ENCODE measurements around the gene NIPAL3.

Gene NIPAL3

GRCh38 chr1:24392982-24393650 is 22.5 kb upstream of the NIPAL3 start:
- no peak overlapping the region for H3K4me3 ChIP-seq (ENCODE audit: low read depth, low read length)
- CTCF ChIA-PET: interaction anchor here (0.5 to 13.5 kb wide), 40 partner anchors 9 to 440 kb away, joined by 3 to 847 read pairs (median 6); partner anchors contain the start of genes IFNLR1, NIPAL3 and STPG1
- POLR2A ChIA-PET: interaction anchor here (1.2 kb wide), 1 partner anchor 25 kb away, joined by 3 read pairs; no protein-coding TSS in a partner anchor
- DNase-seq (ENCODE audit: low read depth, low spot score): no peak
- TF ChIP-seq CTCF (IDR thresholded peaks at IDR 0.05; ENCODE audit: insufficient read depth, low read length, missing control alignments): no peak

- H3K4me3 ChIP-seq (ENCODE audit: low read depth, low read length): no peak overlapping the region
- no peak for TF ChIP-seq CTCF (IDR thresholded peaks at IDR 0.05; ENCODE audit: insufficient read depth, low read length, missing control alignments)
- CTCF ChIA-PET: interaction anchor here (0.5 to 13.5 kb wide), 31 partner anchors 13 to 441 kb away, joined by 3 to 847 read pairs (median 7); partner anchors contain the start of genes IFNLR1, NIPAL3 and STPG1
- no peak for DNase-seq (ENCODE audit: low read depth, low spot score)
- POLR2A ChIA-PET: interaction anchor here (0.5 to 0.9 kb wide), 5 partner anchors 16 to 195 kb away, joined by 3 to 4 read pairs (median 3); no protein-coding TSS in a partner anchor
Observed at GRCh38 chr1:24393892-24394291, 21.7 kb upstream of the NIPAL3 start.

DNA sequence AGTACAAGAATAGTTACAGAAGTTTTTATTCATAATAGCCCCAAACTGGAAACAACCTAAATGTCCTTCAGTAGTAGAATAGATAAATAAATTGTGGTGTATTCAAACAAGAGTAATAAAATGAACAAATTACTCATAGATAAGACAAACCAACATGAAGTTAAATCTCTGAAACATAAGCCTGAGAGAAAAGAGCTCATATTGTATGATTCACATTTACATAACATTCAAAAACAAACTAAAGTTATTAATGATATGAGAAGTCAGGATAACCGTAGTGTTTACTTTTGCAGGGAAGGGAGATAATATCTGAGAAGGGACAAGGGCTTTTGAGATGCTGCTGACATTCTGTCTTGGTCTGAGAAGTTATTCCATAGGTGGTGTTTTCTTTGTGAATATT is 15.5 kb upstream of the NIPAL3 start:
- no peak for TF ChIP-seq CTCF (IDR thresholded peaks at IDR 0.05; ENCODE audit: insufficient read depth, low read length, missing control alignments)
- POLR2A ChIA-PET: interaction anchor here (0.7 to 1.2 kb wide), 2 partner anchors 9 to 17 kb away, joined by 3 read pairs; no protein-coding TSS in a partner anchor
- no peak overlapping the region for H3K4me3 ChIP-seq (ENCODE audit: low read depth, low read length)
- no peak for DNase-seq (ENCODE audit: low read depth, low spot score)
- CTCF ChIA-PET: interaction anchor here (0.8 to 14.4 kb wide), 5 partner anchors 8 to 201 kb away, joined by 3 to 847 read pairs (median 7); partner anchors contain the start of gene NIPAL3

DNA sequence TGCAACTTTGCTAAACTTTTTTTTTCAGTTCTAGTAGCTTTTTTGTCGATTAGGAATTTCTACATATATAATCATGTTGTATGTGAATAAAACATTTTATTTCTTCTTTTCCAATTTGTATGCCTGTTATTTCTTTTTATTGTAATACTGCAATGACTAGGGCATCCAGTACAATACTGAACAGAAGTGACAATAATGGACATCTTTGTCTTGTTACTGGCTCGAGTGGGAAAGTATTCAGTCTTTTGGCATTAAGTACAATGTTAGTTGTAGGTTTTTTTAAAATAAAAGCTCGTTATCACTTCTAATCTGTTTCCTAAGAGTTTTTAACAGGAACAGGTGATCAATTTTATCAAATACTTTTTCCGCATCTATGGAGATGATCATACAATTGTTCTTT is 11.8 kb upstream of the NIPAL3 start:
- TF ChIP-seq CTCF (IDR thresholded peaks at IDR 0.05; ENCODE audit: insufficient read depth, low read length, missing control alignments): no peak

DNA sequence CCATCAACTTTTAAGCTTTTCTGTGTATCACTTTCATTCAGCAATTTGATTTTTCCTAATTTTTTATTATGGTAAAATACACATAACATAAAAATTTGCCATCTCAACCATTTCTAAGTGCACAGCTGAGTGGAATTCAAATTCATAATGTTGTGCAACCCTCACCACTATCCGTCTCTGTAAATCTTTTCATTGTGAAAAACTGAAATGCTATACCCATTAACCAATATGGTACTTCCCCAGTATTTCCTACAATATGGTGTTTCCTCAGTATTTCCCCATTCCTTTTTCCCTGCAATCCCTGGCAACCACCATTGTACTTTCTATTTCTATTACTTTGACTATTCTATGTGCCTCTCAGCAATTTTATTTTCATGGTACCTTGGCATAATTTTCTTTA is 8.8 kb upstream of the NIPAL3 start:
- H3K4me3 ChIP-seq (ENCODE audit: low read depth, low read length): no peak overlapping the region
- POLR2A ChIA-PET: no interaction called here
- CTCF ChIA-PET: interaction anchor here (6.6 to 14.4 kb wide), 3 partner anchors 9 to 207 kb away, joined by 42 to 154 read pairs (median 140); partner anchors contain the start of gene NIPAL3
- no peak for TF ChIP-seq CTCF (IDR thresholded peaks at IDR 0.05; ENCODE audit: insufficient read depth, low read length, missing control alignments)
- DNase-seq (ENCODE audit: low read depth, low spot score): no peak

More for the DNA sequence above, 11.8 kb upstream of the NIPAL3 start:
- H3K4me3 ChIP-seq (ENCODE audit: low read depth, low read length): no peak overlapping the region
- CTCF ChIA-PET: interaction anchor here (0.9 to 14.4 kb wide), 5 partner anchors 11 to 283 kb away, joined by 3 to 140 read pairs (median 7); partner anchors contain the start of gene NIPAL3
- DNase-seq (ENCODE audit: low read depth, low spot score): no peak
- POLR2A ChIA-PET: no interaction called here

GRCh38 chr1:24409535-24409934 is 6.1 kb upstream of the NIPAL3 start:
- ChIA-PET POLR2A (interaction anchor here (0.8 to 1.0 kb wide), 3 partner anchors 9 to 54 kb away, joined by 3 to 4 read pairs (median 3); no protein-coding TSS in a partner anchor), CTCF (interaction anchor here (0.5 to 14.4 kb wide), 8 partner anchors 8 to 256 kb away, joined by 3 to 154 read pairs (median 4); no protein-coding TSS in a partner anchor)
- H3K4me3 ChIP-seq (ENCODE audit: low read depth, low read length): no peak overlapping the region
- no peak for DNase-seq (ENCODE audit: low read depth, low spot score)
- TF ChIP-seq CTCF (IDR thresholded peaks at IDR 0.05; ENCODE audit: insufficient read depth, low read length, missing control alignments): no peak
